DOHH2 (cell line): ENCODE data around the gene DUOX1.

ENCODE experiments used
- CTCF ChIP-seq: fragments of 200-600 bp; sonication (generic); IDR thresholded peaks from one replicate; pipeline ENCODE4 v1.5.1; 2014; ENCODE audit warnings: antibody characterized with exemption, mild to moderate bottlenecking, low read depth, low read length; ENCODE audit not compliant: poor library complexity, severe bottlenecking
- EZH2phosphoT487 ChIP-seq: fragments of 200-600 bp; sonication (generic); IDR thresholded peaks from 2 replicates; pipeline ENCODE4 v1.6.1; 2017; ENCODE audit warnings: borderline replicate concordance, mild to moderate bottlenecking, antibody characterized with exemption, low read length, moderate library complexity, mixed read lengths

- no peak for TF ChIP-seq CTCF
- TF ChIP-seq EZH2phosphoT487: no peak
Observed at GRCh38 chr15:45143946-45144345, 14.2 kb downstream of the DUOX1 start.
